RWPE1 (cell line): ENCODE results near the gene TRNP1.

ENCODE experiments used
- CTCF ChIA-PET: fragments of 350-600 bp; sonication (Branson Sonifier 250); formaldehyde crosslinking; extraction: SDS; loops from one replicate; lab custom pipeline; 2021; lab: Yijun Ruan, JAX
- POLR2A ChIA-PET: fragments of 400-600 bp; formaldehyde crosslinking; extraction: SDS; loops from one replicate; lab custom pipeline; 2020; ENCODE audit warnings: antibody characterized with exemption; ENCODE audit not compliant: low non-redundant PET; lab: Yijun Ruan, JAX
- DNase-seq: peaks from one replicate; pipeline ENCODE4 v3.0.0; 2012; ENCODE audit warnings: low spot score
- H3K27ac ChIP-seq: fragments of 450-650 bp; 2 replicates; pipeline ENCODE4 v1.5.1; 2017
- TF ChIP-seq, protein P1 (sequence below): fragments of 450-650 bp; conservative IDR thresholded peaks from 2 replicates; pipeline ENCODE4 v1.5.1; 2017; ENCODE audit warnings: low read depth, mild to moderate bottlenecking

Gene TRNP1

DNA sequence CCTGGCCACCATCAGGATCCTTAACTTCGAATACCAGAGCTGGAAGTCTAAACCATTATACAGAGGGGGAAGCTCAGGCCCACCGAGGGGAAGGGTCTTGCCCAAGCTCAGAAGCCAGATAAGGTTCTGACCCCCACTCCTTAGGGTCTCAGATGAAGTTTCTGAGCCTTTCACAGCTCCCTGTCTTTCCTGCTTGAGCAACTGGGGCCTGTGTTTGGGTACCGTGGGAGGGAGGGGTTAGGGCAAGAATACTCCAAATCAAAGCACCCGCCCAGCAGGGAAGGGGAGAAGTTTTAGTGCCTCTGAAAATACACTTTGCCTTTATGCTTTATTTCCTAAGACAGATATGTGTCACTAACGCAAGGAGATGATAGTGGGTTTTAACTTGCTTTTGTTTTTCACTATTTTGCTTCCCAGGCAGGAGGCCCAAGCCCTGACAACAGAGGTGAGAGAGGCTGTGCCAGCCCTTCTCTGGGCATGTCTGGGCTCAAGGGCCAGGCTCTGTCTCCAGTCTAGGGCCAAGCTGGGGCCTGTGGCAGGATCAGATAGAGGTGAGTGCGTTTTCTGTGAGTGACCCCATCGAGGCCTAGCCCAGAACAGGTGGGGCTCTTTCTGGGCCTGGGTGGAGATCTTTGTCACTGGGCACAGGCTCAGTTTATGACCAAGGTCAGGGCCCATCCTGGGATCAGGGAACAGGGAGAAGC lies 39.7 kb downstream of the TRNP1 start:
- peak overlapping the region; percentile 95 for H3K27ac ChIP-seq
- TF ChIP-seq, protein P1, sequence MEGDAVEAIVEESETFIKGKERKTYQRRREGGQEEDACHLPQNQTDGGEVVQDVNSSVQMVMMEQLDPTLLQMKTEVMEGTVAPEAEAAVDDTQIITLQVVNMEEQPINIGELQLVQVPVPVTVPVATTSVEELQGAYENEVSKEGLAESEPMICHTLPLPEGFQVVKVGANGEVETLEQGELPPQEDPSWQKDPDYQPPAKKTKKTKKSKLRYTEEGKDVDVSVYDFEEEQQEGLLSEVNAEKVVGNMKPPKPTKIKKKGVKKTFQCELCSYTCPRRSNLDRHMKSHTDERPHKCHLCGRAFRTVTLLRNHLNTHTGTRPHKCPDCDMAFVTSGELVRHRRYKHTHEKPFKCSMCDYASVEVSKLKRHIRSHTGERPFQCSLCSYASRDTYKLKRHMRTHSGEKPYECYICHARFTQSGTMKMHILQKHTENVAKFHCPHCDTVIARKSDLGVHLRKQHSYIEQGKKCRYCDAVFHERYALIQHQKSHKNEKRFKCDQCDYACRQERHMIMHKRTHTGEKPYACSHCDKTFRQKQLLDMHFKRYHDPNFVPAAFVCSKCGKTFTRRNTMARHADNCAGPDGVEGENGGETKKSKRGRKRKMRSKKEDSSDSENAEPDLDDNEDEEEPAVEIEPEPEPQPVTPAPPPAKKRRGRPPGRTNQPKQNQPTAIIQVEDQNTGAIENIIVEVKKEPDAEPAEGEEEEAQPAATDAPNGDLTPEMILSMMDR, result no peak
- POLR2A ChIA-PET, result interaction anchor here (0.7 to 1.0 kb wide), 2 partner anchors 38 to 122 kb away, joined by 4 to 19 read pairs; partner anchors contain the start of gene SLC9A1
- CTCF ChIA-PET, result interaction anchor here (0.5 to 3.9 kb wide), 8 partner anchors 10 to 57 kb away, joined by 3 to 24 read pairs (median 4); no protein-coding TSS in a partner anchor
- DNase-seq, result no peak

DNA sequence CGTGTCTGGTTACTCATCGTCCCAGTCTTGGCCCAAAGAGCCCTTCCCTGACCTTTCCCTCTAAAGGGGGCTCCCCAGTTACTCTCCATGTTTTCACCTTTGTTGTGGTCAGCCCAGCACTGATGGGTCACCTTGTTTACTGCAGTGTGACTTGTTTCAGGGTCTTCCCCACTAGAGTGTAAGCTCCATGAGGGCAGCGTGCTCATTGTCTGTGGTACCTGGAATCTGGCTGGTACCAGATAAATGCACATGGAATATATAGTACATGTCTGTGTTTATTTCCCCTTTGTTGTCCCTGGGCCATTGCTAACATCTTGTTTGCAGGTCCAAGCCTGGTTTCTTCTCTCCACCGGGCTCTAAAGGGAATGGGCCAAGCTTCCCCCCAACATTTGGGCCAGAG lies 41.9 kb downstream of the TRNP1 start:
- TF ChIP-seq, protein P1, result no peak
- H3K27ac ChIP-seq, result peak overlapping the region; percentile 95
- ChIA-PET CTCF (interaction anchor here (0.7 to 1.6 kb wide), 3 partner anchors 9 to 11 kb away, joined by 3 to 7 read pairs (median 6); no protein-coding TSS in a partner anchor), POLR2A (no interaction called here)
- DNase-seq, result no peak

DNA sequence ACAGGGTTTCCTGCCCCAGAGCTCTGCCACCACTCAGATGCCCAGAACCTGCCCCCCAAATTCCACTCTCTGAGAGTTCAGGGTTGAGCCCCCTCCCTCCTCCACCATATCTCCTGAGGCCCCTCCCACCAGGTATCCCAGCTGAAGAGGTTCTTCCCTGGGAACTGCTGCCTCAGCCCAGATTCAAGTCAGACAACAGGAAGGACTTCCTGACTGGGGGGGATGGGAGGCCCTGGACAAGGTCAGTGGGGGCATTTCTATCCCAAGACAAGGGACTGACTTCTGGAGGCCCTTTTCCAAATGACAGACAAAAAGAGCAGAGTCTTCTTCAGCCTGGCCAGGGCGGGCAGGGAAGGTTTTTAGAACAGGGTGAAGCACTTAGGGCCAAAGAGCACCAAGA lies 43.2 kb downstream of the TRNP1 start:
- DNase-seq, result no peak
- peak overlapping the region; percentile 4; the same call in 1 of the 2 replicates for H3K27ac ChIP-seq
- POLR2A ChIA-PET, result interaction anchor here (0.5 kb wide), 1 partner anchor 58 kb away, joined by 4 read pairs; no protein-coding TSS in a partner anchor
- TF ChIP-seq, protein P1, result no peak
- CTCF ChIA-PET, result interaction anchor here (1.0 to 1.6 kb wide), 2 partner anchors 10 to 40 kb away, joined by 6 read pairs; no protein-coding TSS in a partner anchor

DNA sequence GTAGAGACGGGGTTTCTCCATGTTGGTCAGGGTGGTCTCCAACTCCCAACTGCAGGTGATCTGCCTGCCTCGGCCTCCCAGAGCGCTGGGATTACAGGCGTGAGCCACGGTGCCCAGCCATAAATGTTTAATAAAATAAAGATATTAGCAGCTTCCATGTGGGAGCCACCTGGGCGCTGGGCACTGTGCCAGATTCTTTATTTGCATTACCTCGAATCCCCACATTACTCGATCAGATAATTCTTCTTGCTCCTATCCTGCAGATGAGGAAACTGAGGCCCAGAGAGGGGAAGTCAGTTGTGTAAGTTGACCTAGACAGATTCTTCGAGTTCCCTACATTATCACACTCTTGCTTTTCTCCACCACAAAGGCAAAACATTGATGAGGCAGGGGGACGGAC lies 44.0 kb downstream of the TRNP1 start:
- TF ChIP-seq, protein P1, result no peak
- peak overlapping the region; percentile 16; the same call in 1 of the 2 replicates for H3K27ac ChIP-seq
- POLR2A ChIA-PET, result no interaction called here
- DNase-seq, result no peak
- CTCF ChIA-PET, result interaction anchor here (0.7 kb wide), 1 partner anchor 40 kb away, joined by 3 read pairs; no protein-coding TSS in a partner anchor

DNA sequence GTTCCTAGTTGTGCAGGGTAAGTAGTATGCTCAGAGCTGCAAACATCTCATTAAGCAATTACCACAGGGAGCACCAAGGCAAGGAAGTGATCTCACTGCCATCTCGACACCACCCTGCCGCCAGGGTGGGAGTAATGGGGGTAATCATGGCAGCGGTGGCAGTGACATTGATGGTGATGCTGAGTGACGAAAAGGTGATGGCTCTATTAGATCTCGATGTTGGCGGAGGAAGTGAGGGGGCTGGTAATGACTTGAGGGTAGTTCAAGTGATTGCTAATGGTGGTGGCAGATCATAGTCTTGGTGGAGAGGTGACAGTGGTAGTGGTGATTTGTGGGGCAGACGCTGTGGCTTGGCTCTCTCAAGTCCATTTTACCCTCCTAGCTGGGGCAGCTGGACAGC lies 44.5 kb downstream of the TRNP1 start:
- DNase-seq, result no peak
- CTCF ChIA-PET, result no interaction called here

DNA sequence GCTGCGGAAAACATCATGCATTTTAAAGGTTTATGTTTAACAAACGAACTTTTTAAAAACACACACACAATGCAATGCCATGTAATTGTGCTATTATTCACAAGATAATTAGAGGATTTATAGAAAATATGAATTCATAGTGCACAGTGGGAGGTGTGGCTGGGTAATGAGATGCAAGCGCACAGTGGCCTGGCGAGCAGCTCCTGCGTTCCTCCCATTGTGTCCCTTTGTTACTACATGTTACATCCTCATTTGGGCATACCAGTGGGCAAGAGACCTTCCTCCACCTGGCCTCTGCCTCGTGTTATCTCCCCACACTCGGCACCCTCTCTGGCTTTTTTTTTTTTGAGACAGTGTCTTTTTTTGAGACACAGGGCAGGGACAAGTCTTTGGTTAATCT lies 49.2 kb downstream of the TRNP1 start:
- no peak overlapping the region for H3K27ac ChIP-seq
- no peak for DNase-seq
- ChIA-PET CTCF (interaction anchor here (0.9 to 5.6 kb wide), 5 partner anchors 9 to 75 kb away, joined by 3 to 166 read pairs (median 5); no protein-coding TSS in a partner anchor), POLR2A (interaction anchor here (0.7 kb wide), 1 partner anchor 300 kb away, joined by 6 read pairs; no protein-coding TSS in a partner anchor)
- TF ChIP-seq, protein P1, result no peak

More for the DNA sequence above, 44.5 kb downstream of the TRNP1 start:
- POLR2A ChIA-PET, result no interaction called here
- TF ChIP-seq, protein P1, result no peak
- peak overlapping the region; percentile 16; the same call in 1 of the 2 replicates for H3K27ac ChIP-seq
